ENCODE measurements around the gene ZBTB20.
"Not testable (repeated sequence)": the region's sequence is repeated elsewhere in the genome, so short reads cannot be mapped to it uniquely, and the experiment has no call there.

ZBTB20 gene

DNA sequence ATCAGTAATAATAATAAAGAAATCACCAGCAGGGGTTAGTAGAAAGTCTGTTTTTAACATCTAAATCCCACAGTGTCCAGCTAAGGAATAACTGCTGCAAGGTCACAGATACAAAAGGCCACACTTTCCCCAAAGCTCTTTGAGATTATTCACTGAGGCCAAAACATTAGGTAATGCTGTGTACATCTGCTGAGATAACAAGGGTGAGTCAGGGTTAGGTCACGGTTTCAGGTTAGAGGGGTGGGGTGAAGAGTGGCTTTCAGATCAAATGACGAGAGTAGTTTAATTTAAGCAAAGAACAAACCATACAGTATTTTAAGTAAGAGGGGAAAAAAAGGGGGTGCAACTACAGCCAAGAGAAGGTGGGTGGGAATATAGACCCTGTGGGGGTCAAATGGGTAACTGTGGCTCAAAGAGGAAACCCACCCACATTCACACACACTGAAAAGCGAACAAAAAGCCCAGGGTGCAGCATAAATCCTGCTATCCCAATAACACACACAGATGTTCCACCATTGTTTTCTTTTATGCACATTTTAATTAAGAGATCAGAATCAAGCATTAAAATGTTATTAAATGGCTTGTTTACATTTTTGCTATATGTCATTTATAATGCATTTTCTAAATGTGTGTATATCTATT, 440.4 kb downstream of the ZBTB20 start:
- no peak for DNase-seq

GRCh38 chr3:114700637-114701234, 446.4 kb downstream of the ZBTB20 start:
- DNase-seq: no peak

- DNase-seq: no peak
These were observed 448.7 kb downstream of the ZBTB20 start for GRCh38 chr3:114698146-114699105.

- DNase-seq: no peak
These were observed 449.7 kb downstream of the ZBTB20 start for GRCh38 chr3:114697401-114697800.

- no peak for DNase-seq
These were observed 452.8 kb downstream of the ZBTB20 start for GRCh38 chr3:114694251-114694650.

DNA sequence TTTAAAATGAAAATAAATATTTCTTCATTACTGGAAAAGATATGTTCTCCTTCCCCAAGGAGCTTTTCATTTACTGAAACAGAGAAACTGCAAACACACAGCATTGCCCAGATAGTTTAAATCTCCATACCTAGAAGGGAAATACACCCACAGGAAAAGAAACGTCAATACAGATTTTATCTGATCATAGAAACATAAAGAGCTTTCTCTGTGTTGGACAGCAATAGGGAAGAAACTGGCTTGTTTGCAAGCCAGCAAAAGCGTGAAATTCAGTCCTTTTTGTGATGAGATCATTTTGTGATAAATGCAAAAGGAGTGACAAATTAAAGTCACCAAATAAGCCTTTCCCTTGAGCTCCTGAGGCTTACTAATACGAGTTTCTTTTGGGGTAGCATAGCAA, 455.2 kb downstream of the ZBTB20 start:
- no peak for DNase-seq

GRCh38 chr3:114690911-114691310, 456.2 kb downstream of the ZBTB20 start:
- DNase-seq: no peak

GRCh38 chr3:114687151-114687550, 459.9 kb downstream of the ZBTB20 start:
- no peak for DNase-seq

- DNase-seq: no peak
These were observed 460.5 kb downstream of the ZBTB20 start for GRCh38 chr3:114686621-114687020.

GRCh38 chr3:114685161-114685560, 461.9 kb downstream of the ZBTB20 start:
- DNase-seq: no peak

DNA sequence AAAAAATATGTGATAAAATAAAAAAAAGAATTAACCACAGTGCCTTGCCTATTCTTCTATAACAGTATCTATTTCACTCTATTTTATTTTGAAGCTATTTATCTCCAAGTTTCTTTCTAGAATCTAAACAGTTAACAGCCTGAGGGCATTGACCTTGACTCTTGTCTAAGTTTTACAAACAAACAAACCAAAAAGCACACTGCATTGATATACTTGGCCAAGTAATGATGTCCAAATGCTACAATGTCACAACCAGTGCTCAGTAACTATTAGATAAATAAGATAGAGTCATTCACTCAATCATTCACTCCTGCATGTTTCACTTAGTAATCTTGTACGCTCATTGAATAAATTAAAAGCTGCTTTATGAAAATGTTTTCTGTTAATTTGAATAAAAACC, 466.8 kb downstream of the ZBTB20 start:
- DNase-seq: no peak

- DNase-seq: not testable (repeated sequence)
These were observed 467.3 kb downstream of the ZBTB20 start for GRCh38 chr3:114679773-114680172.

- no peak for DNase-seq
These were observed 472.0 kb downstream of the ZBTB20 start for GRCh38 chr3:114675104-114675503.

DNA sequence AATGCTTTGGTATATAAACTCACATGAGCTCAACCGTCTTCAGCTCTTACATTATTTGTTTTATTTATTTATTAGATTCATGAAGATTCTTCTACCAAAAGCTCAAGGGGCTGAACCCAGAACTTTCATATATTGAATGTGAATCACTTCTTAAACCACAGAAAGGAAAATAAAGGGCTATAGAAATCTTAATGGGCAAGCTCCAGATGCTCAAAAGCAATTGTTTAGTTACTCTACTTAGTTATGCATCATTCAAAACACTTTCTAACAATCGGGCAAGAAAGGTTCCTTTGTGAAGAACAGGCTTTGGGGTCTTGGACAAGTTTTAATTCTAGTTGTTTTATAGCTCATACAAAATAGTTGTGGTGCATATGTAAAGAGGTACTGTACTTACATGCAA, 473.1 kb downstream of the ZBTB20 start:
- DNase-seq: no peak

- DNase-seq: no peak
These were observed 473.6 kb downstream of the ZBTB20 start for GRCh38 chr3:114673481-114673880.

- DNase-seq: no peak
These were observed 474.2 kb downstream of the ZBTB20 start for GRCh38 chr3:114672692-114673447.

GRCh38 chr3:114671741-114672510, 475.2 kb downstream of the ZBTB20 start:
- no peak for DNase-seq

- DNase-seq: no peak
These were observed 477.5 kb downstream of the ZBTB20 start for GRCh38 chr3:114669614-114670013.

DNA sequence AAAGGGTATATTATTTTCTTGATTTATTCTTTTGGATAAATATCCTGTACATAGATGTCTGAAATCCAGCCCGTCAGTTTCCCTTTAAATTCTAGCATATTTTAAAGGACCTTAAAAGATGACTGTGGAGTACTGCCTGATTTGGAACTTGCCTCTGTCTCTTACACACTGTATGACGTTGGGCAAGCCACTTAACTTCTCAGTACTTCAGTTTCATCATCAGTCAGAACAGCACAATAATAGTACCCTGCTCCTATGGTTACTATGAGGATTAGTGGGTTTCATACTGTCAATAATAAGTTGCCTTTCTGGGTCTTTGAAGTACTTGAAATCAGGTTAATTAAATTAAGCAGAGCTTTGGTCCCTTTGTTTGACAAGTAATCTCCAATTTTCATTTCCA, 479.0 kb downstream of the ZBTB20 start:
- DNase-seq: no peak

GRCh38 chr3:114666623-114667022, 480.5 kb downstream of the ZBTB20 start:
- no peak for DNase-seq

DNA sequence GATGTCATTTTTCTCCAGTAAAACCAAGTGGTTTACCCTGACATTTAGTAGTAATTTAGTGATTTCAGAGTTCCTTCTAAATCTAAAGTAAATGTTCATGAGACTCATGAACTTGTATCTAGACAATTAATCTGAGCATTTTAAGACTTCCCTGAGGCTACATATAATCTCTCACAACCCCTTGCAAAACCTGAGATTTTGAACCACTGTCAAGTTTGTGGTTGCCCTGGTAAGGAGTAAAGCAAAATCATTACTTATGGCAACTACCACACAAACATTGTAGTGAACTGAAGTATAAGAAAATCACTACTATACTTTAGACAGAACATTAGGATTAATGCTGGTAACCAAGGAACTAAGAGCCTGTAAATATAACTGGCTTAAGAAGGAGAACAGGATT, 483.1 kb downstream of the ZBTB20 start:
- DNase-seq: no peak

- no peak for DNase-seq
These were observed 486.3 kb downstream of the ZBTB20 start for GRCh38 chr3:114660808-114661207.

Data from NCI-H748 treated with DMSO at 0.1 percent for 48 hours (cell line).